Neutrophil (primary cell): ENCODE results near the gene STAT2.
"Not testable (repeated sequence)": the region's sequence is repeated elsewhere in the genome, so short reads cannot be mapped to it uniquely, and the experiment has no call there.

Source experiments
- H3K27ac ChIP-seq: fragments of 200-600 bp; sonication (generic); 2 replicates; pipeline ENCODE4 v1.5.1; 2016; ENCODE audit warnings: mild to moderate bottlenecking, moderate library complexity
- H3K27me3 ChIP-seq: fragments of 200-600 bp; sonication (generic); 2 replicates; pipeline ENCODE4 v1.6.0; 2016; ENCODE audit warnings: mild to moderate bottlenecking
- H3K36me3 ChIP-seq: fragments of 200-600 bp; sonication (generic); 2 replicates; pipeline ENCODE4 v1.5.1; 2017
- H3K4me1 ChIP-seq, 2 experiments: fragments of 200-600 bp in 1 of 2; sonication (generic) in 1 of 2; 1 replicate in 1 of 2; 2 replicates in 1 of 2; pipeline versions ENCODE4 v1.5.1 to v1.6.1; 2013 to 2016; ENCODE audit warnings: low read depth in 1 of 2, low read length in 1 of 2, mild to moderate bottlenecking in 1 of 2, moderate library complexity in 1 of 2; ENCODE audit not compliant: control insufficient read depth in 1 of 2, insufficient read depth in 1 of 2
- H3K4me3 ChIP-seq, 2 experiments: fragments of 200-600 bp in 1 of 2; sonication (generic) in 1 of 2; 1 replicate in 1 of 2; 2 replicates in 1 of 2; pipeline ENCODE4 v1.5.1; 2013 to 2016; ENCODE audit warnings: low read depth in 1 of 2, low read length in 1 of 2, mild to moderate bottlenecking in 1 of 2, moderate library complexity in 1 of 2
- H3K9me3 ChIP-seq: fragments of 200-600 bp; sonication (generic); 2 replicates; pipeline ENCODE4 v1.5.1; 2016
- CTCF ChIP-seq: fragments of 200-600 bp; sonication (generic); IDR thresholded peaks from 2 replicates; pipeline ENCODE4 v1.5.1; 2016; ENCODE audit warnings: antibody characterized with exemption

The STAT2 gene

GRCh38 chr12:56326126-56326525 lies 33.8 kb downstream of the STAT2 start:
- no peak overlapping the region for H3K4me3 ChIP-seq
- no peak for TF ChIP-seq CTCF
- H3K4me1 ChIP-seq: no peaks in the 10 kb centered on the region
- H3K36me3 ChIP-seq: peaks cover 58% of the 10 kb centered on the region
- H3K27me3 ChIP-seq: no peaks in the 10 kb centered on the region
- no peak overlapping the region for H3K27ac ChIP-seq
- no peaks in the 10 kb centered on the region for H3K9me3 ChIP-seq

- Histone ChIP-seq H3K9me3 (no peaks in the 10 kb centered on the region), H3K4me1 (no peaks in the 10 kb centered on the region), H3K27ac (no peak overlapping the region), H3K27me3 (no peaks in the 10 kb centered on the region), H3K36me3 (peaks cover 58% of the 10 kb centered on the region), H3K4me3 (no peak overlapping the region)
- no peak for TF ChIP-seq CTCF
Observed at GRCh38 chr12:56324206-56324605, 35.7 kb downstream of the STAT2 start.

GRCh38 chr12:56321610-56322009 lies 38.3 kb downstream of the STAT2 start:
- not testable (repeated sequence) for H3K4me3 ChIP-seq, H3K4me1 ChIP-seq, H3K27ac ChIP-seq, H3K9me3 ChIP-seq, H3K27me3 ChIP-seq
- peaks cover 44% of the 10 kb centered on the region for H3K36me3 ChIP-seq

GRCh38 chr12:56321027-56321426 lies 38.9 kb downstream of the STAT2 start:
- Histone ChIP-seq H3K27ac (no peak overlapping the region), H3K4me1 (peaks cover 5% of the 10 kb centered on the region in 2 experiments), H3K27me3 (no peaks in the 10 kb centered on the region), H3K36me3 (peaks cover 38% of the 10 kb centered on the region), H3K4me3 (no peak overlapping the region), H3K9me3 (no peaks in the 10 kb centered on the region)
- TF ChIP-seq CTCF: no peak

GRCh38 chr12:56317675-56318074 lies 42.2 kb downstream of the STAT2 start:
- no peaks in the 10 kb centered on the region for H3K9me3 ChIP-seq
- H3K36me3 ChIP-seq: peaks cover 5% of the 10 kb centered on the region
- no peak overlapping the region for H3K4me3 ChIP-seq
- H3K4me1 ChIP-seq: peaks cover 13 to 17% of the 10 kb centered on the region in 2 experiments
- no peak overlapping the region for H3K27ac ChIP-seq
- no peak for TF ChIP-seq CTCF
- no peaks in the 10 kb centered on the region for H3K27me3 ChIP-seq

- Histone ChIP-seq H3K27ac (peak within 1 kb of the TSS; percentile 96), H3K4me1 (peaks cover 13 to 17% of the 10 kb centered on the region in 2 experiments), H3K27me3 (no peaks in the 10 kb centered on the region), H3K9me3 (no peaks in the 10 kb centered on the region), H3K36me3 (peaks cover 4% of the 10 kb centered on the region), H3K4me3 (peak within 1 kb of the TSS; percentile 94 to 98)
- no peak for TF ChIP-seq CTCF
Observed at GRCh38 chr12:56315622-56316473, 44.1 kb downstream of the STAT2 start, which contains the start of gene CNPY2. Gene CNPY2, minus strand, starts transcription at chr12:56315988. Its CDS starts 771 bp downstream, at chr12:56315217.
